Measurements from ENCODE around the gene POLR2E.
"Not testable (repeated sequence)": the region's sequence is repeated elsewhere in the genome, so short reads cannot be mapped to it uniquely, and the experiment has no call there.

The POLR2E gene

GRCh38 chr19:1094978-1095701 lies at the start of gene POLR2E:
POLR2E (minus strand) TSS chr19:1095375; CDS start chr19:1095315, 60 bp downstream.
- DNase-seq = peak; percentile 98

- DNase-seq = no peak
Observed at GRCh38 chr19:1144741-1145140, 49.6 kb upstream of the POLR2E start.

- no peak for DNase-seq
Observed at GRCh38 chr19:1143828-1144399, 48.7 kb upstream of the POLR2E start.

GRCh38 chr19:1141944-1142343 lies 46.8 kb upstream of the POLR2E start:
- no peak for DNase-seq

- DNase-seq = no peak
Observed at GRCh38 chr19:1140272-1141027, 45.3 kb upstream of the POLR2E start.

- DNase-seq = no peak
Observed at GRCh38 chr19:1139126-1139525, 44.0 kb upstream of the POLR2E start.

GRCh38 chr19:1138121-1138520 lies 42.9 kb upstream of the POLR2E start:
- no peak for DNase-seq

- DNase-seq = no peak
Observed at GRCh38 chr19:1136621-1137317, 41.6 kb upstream of the POLR2E start.

- DNase-seq = no peak
Observed at GRCh38 chr19:1136201-1136600, 41.0 kb upstream of the POLR2E start.

GRCh38 chr19:1135454-1135853 lies 40.3 kb upstream of the POLR2E start:
- DNase-seq = no peak

GRCh38 chr19:1134431-1134830 lies 39.3 kb upstream of the POLR2E start:
- no peak for DNase-seq

- DNase-seq = peak; percentile 82
Observed at GRCh38 chr19:1133471-1133929, 38.3 kb upstream of the POLR2E start.

- peak; percentile 43 for DNase-seq
Observed at GRCh38 chr19:1132552-1133383, 37.6 kb upstream of the POLR2E start.

- DNase-seq = peak; percentile 90
Observed at GRCh38 chr19:1131718-1132551, 36.8 kb upstream of the POLR2E start.

- peak; percentile 57 for DNase-seq
Observed at GRCh38 chr19:1130771-1131717, 35.9 kb upstream of the POLR2E start.

GRCh38 chr19:1129535-1129934 lies 34.4 kb upstream of the POLR2E start:
- DNase-seq = no peak

- DNase-seq = not testable (repeated sequence)
Observed at GRCh38 chr19:1129084-1129483, 33.9 kb upstream of the POLR2E start.

- no peak for DNase-seq
Observed at GRCh38 chr19:1128106-1128505, 32.9 kb upstream of the POLR2E start.

- DNase-seq = no peak
Observed at GRCh38 chr19:1126984-1127760, 32.0 kb upstream of the POLR2E start.

Measured in stimulated activated CD4-positive, alpha-beta T cell treated with anti-CD3 and anti-CD28 coated beads, Interleukin-4, amount 100 ng/mL, for 24 hours (primary cell).